Keratinocyte (primary cell): ENCODE measurements around the gene POU6F2. TPM values are rescaled to one million over a fixed set of nuclear protein-coding genes. Genes with fewer than 3 reads are reported as not detected.

Source experiments
- DNase-seq: peaks from one replicate; pipeline ENCODE4 v3.0.0-alpha.2; 2011; ENCODE audit warnings: low read depth, missing footprints, low spot score
- FAIRE-seq: peaks from 2 replicates; lab custom pipeline; 2011; peaks lifted over from hg19 to GRCh38; lab: Jason Lieb, UNC
- H2AFZ ChIP-seq: 2 replicates; pipeline ENCODE4 v1.6.0; 2012; ENCODE audit warnings: low read length, control low read depth, inconsistent platforms; ENCODE audit not compliant: control insufficient read depth
- H3K27ac ChIP-seq: 2 replicates; pipeline ENCODE4 v1.5.1; 2011; ENCODE audit warnings: low read length; ENCODE audit not compliant: control insufficient read depth, insufficient read depth
- H3K27me3 ChIP-seq: 3 replicates; pipeline ENCODE4 v1.6.0; 2011; ENCODE audit warnings: low read length; ENCODE audit not compliant: control insufficient read depth, insufficient read depth; ENCODE audit errors: extremely low read depth
- H3K36me3 ChIP-seq, 2 experiments: 2 replicates in 1 of 2; 3 replicates in 1 of 2; pipeline ENCODE4 v1.5.1; 2011; ENCODE audit warnings: low read length in 2 of 2, mild to moderate bottlenecking in 1 of 2; ENCODE audit not compliant: control insufficient read depth in 2 of 2, insufficient read depth in 2 of 2; ENCODE audit errors: extremely low read depth in 1 of 2
- H3K4me1 ChIP-seq: 3 replicates; pipeline ENCODE4 v1.5.1; 2011; ENCODE audit warnings: low read length; ENCODE audit not compliant: control insufficient read depth, insufficient read depth; ENCODE audit errors: extremely low read depth
- H3K4me2 ChIP-seq: 3 replicates; pipeline ENCODE4 v1.6.0; 2011; ENCODE audit warnings: low read depth, low read length; ENCODE audit not compliant: control insufficient read depth, insufficient read depth; ENCODE audit errors: extremely low read depth
- H3K4me3 ChIP-seq, 3 experiments: fragments of 200-600 bp in 1 of 3; sonication (generic) in 1 of 3; 2 replicates in 2 of 3; 3 replicates in 1 of 3; pipeline ENCODE4 v1.5.1; 2011 to 2016; ENCODE audit warnings: low read length in 3 of 3, mild to moderate bottlenecking in 3 of 3, control low read depth in 2 of 3, inconsistent platforms in 1 of 3, low read depth in 1 of 3, mixed read lengths in 1 of 3, mixed run types in 1 of 3, moderate library complexity in 1 of 3; ENCODE audit not compliant: control insufficient read depth in 2 of 3, insufficient read depth in 2 of 3; ENCODE audit errors: extremely low read depth in 1 of 3
- H3K79me2 ChIP-seq: 2 replicates; pipeline ENCODE4 v1.6.0; 2012; ENCODE audit warnings: low read length; ENCODE audit not compliant: control insufficient read depth, insufficient read depth
- H3K9ac ChIP-seq: 3 replicates; pipeline ENCODE4 v1.6.0; 2011; ENCODE audit warnings: low read length; ENCODE audit not compliant: control insufficient read depth, insufficient read depth; ENCODE audit errors: extremely low read depth
- H3K9me1 ChIP-seq: 3 replicates; pipeline ENCODE4 v1.6.0; 2011; ENCODE audit warnings: low read length; ENCODE audit not compliant: control insufficient read depth, insufficient read depth; ENCODE audit errors: extremely low read depth
- H3K9me3 ChIP-seq: 2 replicates; pipeline ENCODE4 v1.5.1; 2012; ENCODE audit warnings: low read depth, low read length; ENCODE audit not compliant: control insufficient read depth
- H4K20me1 ChIP-seq: 3 replicates; pipeline ENCODE4 v1.6.0; 2011; ENCODE audit warnings: low read length; ENCODE audit not compliant: control insufficient read depth, insufficient read depth; ENCODE audit errors: extremely low read depth
- CTCF ChIP-seq, 3 experiments: IDR thresholded peaks in 1 of 3; conservative IDR thresholded peaks in 1 of 3; optimal IDR thresholded peaks in 1 of 3; 2 replicates in 2 of 3; 3 replicates in 1 of 3; pipeline versions ENCODE3 to v1.5.1; 2011; ENCODE audit warnings: low read length in 3 of 3, mild to moderate bottlenecking in 3 of 3, moderate library complexity in 2 of 3, control low read depth in 1 of 3, inconsistent platforms in 1 of 3; ENCODE audit not compliant: insufficient read depth in 2 of 3; ENCODE audit errors: extremely low read depth in 1 of 3
- EZH2 ChIP-seq: IDR thresholded peaks from one replicate; pipeline ENCODE4 v1.6.1; 2012; ENCODE audit warnings: inconsistent platforms, mild to moderate bottlenecking, low read length, moderate library complexity
- dilution Hi-C: fragments of 300-500 bp; cut with MboI; formaldehyde crosslinking; loops from one replicate; pipeline ENCODE4 v1.7.0; 2020; ENCODE audit warnings: low sequenced_read_pairs; ENCODE audit not compliant: extremely low pct_ligation_motif_present
- polyA minus RNA-seq, 3 experiments: library from RNA; depleted of rRNA, polyadenylated mRNA; stranded (reverse); fragments of >200 nt; gene quantifications; 1 replicate in 1 of 3; 2 replicates in 1 of 3; 3 replicates in 1 of 3; pipeline ENCODE4 v1.2.3, GENCODE V29; 2011
- polyA plus RNA-seq, 5 experiments: library from polyadenylated mRNA; depleted of rRNA in 3 of 5; stranded (reverse) in 3 of 5; stranded (forward) in 1 of 5; unstranded in 1 of 5; fragments of >200 nt; gene quantifications; 1 replicate in 1 of 5; 2 replicates in 3 of 5; 3 replicates in 1 of 5; pipeline versions ENCODE4 v1.2.1 to v1.2.3, GENCODE V29; 2011 to 2012; ENCODE audit warnings: missing spikeins in 2 of 5, low read depth in 1 of 5, low replicate concordance in 1 of 5

POU6F2 gene, protein sequence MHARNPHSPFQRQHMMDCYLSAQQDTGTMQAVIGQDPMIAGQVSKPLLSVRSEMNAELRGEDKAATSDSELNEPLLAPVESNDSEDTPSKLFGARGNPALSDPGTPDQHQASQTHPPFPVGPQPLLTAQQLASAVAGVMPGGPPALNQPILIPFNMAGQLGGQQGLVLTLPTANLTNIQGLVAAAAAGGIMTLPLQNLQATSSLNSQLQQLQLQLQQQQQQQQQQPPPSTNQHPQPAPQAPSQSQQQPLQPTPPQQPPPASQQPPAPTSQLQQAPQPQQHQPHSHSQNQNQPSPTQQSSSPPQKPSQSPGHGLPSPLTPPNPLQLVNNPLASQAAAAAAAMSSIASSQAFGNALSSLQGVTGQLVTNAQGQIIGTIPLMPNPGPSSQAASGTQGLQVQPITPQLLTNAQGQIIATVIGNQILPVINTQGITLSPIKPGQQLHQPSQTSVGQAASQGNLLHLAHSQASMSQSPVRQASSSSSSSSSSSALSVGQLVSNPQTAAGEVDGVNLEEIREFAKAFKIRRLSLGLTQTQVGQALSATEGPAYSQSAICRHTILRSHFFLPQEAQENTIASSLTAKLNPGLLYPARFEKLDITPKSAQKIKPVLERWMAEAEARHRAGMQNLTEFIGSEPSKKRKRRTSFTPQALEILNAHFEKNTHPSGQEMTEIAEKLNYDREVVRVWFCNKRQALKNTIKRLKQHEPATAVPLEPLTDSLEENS
- not detected in 3 replicates for polyA plus RNA-seq
- polyA plus RNA-seq (2011; ENCODE audit: low read depth): not detected
- not detected in 2 replicates for polyA plus RNA-seq (2011; cell fraction: cytosol; rRNA removed)
- polyA plus RNA-seq (2011; cell fraction: nucleus; rRNA removed): not detected in 2 replicates
- polyA plus RNA-seq (2012; ENCODE audit: low replicate concordance): not detected in 2 replicates
- polyA minus RNA-seq: not detected in 3 replicates
- polyA minus RNA-seq (2011; cell fraction: cytosol; rRNA and poly(A)+ RNA removed): not detected
- not detected in 2 replicates for polyA minus RNA-seq (2011; cell fraction: nucleus; rRNA and poly(A)+ RNA removed)

DNA sequence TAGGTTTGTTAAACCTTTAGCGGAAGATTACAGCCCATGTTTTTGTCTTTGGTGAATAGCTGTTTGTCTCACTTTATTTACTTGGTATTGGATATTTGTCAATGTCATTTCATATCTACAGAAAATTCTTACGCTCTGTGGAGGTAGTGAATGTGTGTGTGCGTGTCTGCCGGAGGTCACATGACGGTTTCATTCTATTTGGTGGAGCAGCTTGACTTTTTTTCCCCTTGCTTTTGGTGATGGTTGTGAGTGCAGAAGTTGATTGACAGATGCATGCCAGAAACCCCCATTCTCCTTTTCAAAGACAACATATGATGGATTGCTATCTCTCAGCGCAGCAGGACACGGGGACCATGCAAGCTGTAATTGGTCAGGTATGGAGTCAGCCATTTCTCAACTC, at the start of gene POU6F2:
Gene POU6F2, plus strand, starts transcription at position 225 of the 400 bp plus-strand sequence. Its CDS starts 45 bp downstream, at position 270.
- H3K36me3 ChIP-seq: no peaks in the 10 kb centered on the region
- no peak for FAIRE-seq
- TF ChIP-seq EZH2: no peak
- TF ChIP-seq CTCF (optimal IDR thresholded peaks at IDR 0.05 in 1 of 3, IDR thresholded peaks at IDR 0.05 in 1 of 3, conservative IDR thresholded peaks at IDR 0.05 in 1 of 3; ENCODE audit: extremely low read depth in 1 of 3, insufficient read depth in 2 of 3, low read length in 3 of 3): no peak
- H3K9ac ChIP-seq: no peak within 1 kb of the TSS
- no peaks in the 10 kb centered on the region for H4K20me1 ChIP-seq
- H3K4me1 ChIP-seq: no peaks in the 10 kb centered on the region
- no peaks in the 10 kb centered on the region for H3K79me2 ChIP-seq
- no peak for DNase-seq
- H3K27ac ChIP-seq: no peak within 1 kb of the TSS
- no peak within 1 kb of the TSS for H3K4me2 ChIP-seq
- no peak within 1 kb of the TSS for H2AFZ ChIP-seq
- dilution Hi-C loops: no loop called here
- peaks cover 30% of the 10 kb centered on the region for H3K27me3 ChIP-seq
- H3K9me3 ChIP-seq: no peaks in the 10 kb centered on the region
- no peaks in the 10 kb centered on the region for H3K9me1 ChIP-seq
- H3K4me3 ChIP-seq: no peak within 1 kb of the TSS

DNA sequence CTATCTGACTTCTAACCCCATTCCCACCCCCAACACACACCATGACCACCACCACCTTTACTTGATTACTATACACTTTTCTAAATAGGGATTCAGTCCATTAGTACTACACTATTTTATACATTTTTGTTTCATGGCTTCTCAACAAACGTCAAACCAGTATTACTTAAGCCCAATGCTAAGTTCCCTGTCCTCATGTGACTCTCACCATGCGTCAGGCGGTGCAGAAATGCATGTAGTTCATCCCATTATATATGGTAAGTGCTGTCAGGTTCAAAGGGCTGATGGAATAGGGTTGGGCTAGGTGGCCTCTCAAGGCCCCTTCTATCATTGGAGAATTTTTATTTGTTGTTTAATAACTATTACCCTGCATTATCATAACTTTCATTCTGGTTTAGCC, 49.2 kb upstream of the POU6F2 start:
- no peaks in the 10 kb centered on the region for H3K4me1 ChIP-seq
- H3K27me3 ChIP-seq: no peaks in the 10 kb centered on the region
- DNase-seq (no peak), FAIRE-seq (no peak)
- no peak overlapping the region for H3K4me2 ChIP-seq
- no peak overlapping the region for H3K27ac ChIP-seq
- TF ChIP-seq EZH2 (no peak), CTCF (optimal IDR thresholded peaks at IDR 0.05 in 1 of 3, IDR thresholded peaks at IDR 0.05 in 1 of 3, conservative IDR thresholded peaks at IDR 0.05 in 1 of 3; ENCODE audit: extremely low read depth in 1 of 3, insufficient read depth in 2 of 3, low read length in 3 of 3) (no peak)
- no peaks in the 10 kb centered on the region for H3K79me2 ChIP-seq
- H3K36me3 ChIP-seq: no peaks in the 10 kb centered on the region
- no peaks in the 10 kb centered on the region for H4K20me1 ChIP-seq
- no peaks in the 10 kb centered on the region for H3K9me1 ChIP-seq
- no peak overlapping the region for H3K4me3 ChIP-seq
- H3K9ac ChIP-seq: no peak overlapping the region
- H2AFZ ChIP-seq: no peak overlapping the region
- dilution Hi-C loops: no loop called here
- H3K9me3 ChIP-seq: no peaks in the 10 kb centered on the region
